Cardiac fibroblast (primary cell): ENCODE data around the gene APOA4.
A peak's percentile ranks its signal among the peaks of the same experiment; 100 is the strongest.

Experiments used
- DNase-seq, 2 donors: peaks; one replicate each; pipeline versions ENCODE4 v3.0.0 to v3.0.0-alpha.2; 2010; ENCODE audit warnings: low read depth in 2 of 2
- H3K4me3 ChIP-seq, 2 donors: replicated peaks in 1 of 2; 1 replicate in 1 of 2; 2 replicates in 1 of 2; pipeline ENCODE4 v1.5.1; 2011; ENCODE audit warnings: low read depth in 2 of 2, low read length in 2 of 2, mild to moderate bottlenecking in 2 of 2, moderate library complexity in 1 of 2
- TF ChIP-seq, protein P1 (sequence below): IDR thresholded peaks from one replicate; pipeline ENCODE4 v1.5.1; 2011; ENCODE audit warnings: low read depth, mild to moderate bottlenecking, low read length, inconsistent platforms

The APOA4 gene

GRCh38 chr11:116823031-116823843, at the start of gene APOA4:
TSS of gene APOA4 (minus strand) at chr11:116823304. CDS start at chr11:116823191, 113 bp downstream.
- TF ChIP-seq, protein P1, sequence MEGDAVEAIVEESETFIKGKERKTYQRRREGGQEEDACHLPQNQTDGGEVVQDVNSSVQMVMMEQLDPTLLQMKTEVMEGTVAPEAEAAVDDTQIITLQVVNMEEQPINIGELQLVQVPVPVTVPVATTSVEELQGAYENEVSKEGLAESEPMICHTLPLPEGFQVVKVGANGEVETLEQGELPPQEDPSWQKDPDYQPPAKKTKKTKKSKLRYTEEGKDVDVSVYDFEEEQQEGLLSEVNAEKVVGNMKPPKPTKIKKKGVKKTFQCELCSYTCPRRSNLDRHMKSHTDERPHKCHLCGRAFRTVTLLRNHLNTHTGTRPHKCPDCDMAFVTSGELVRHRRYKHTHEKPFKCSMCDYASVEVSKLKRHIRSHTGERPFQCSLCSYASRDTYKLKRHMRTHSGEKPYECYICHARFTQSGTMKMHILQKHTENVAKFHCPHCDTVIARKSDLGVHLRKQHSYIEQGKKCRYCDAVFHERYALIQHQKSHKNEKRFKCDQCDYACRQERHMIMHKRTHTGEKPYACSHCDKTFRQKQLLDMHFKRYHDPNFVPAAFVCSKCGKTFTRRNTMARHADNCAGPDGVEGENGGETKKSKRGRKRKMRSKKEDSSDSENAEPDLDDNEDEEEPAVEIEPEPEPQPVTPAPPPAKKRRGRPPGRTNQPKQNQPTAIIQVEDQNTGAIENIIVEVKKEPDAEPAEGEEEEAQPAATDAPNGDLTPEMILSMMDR = no peak
- no peak for DNase-seq
- H3K4me3 ChIP-seq = no peak within 1 kb of the TSS

- H3K4me3 ChIP-seq = no peak overlapping the region
- TF ChIP-seq, protein P1 = no peak
- DNase-seq = peak; percentile 76 to 92
Observed at GRCh38 chr11:116871248-116871647, 48.1 kb upstream of the APOA4 start.

DNA sequence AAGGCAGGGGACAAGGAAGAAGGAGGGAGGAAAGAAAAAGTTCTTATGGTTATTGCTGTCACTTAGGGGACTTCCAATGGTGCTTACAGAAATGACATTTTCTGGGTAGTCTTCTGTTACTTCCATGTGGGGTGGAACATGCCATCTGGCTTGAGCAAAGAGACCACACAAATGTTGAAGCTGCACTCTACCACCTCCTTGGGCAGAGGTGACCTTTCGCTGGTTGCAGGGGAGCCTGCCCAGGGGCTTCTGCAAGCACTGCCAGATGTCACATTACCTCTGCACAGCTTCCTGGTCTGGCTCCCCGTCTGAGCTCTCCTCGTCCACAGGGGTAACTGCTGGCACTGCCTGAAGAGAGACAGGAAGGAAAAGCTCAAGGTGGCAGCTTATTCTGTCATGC, 47.0 kb upstream of the APOA4 start:
- DNase-seq = no peak
- no peak overlapping the region for H3K4me3 ChIP-seq
- TF ChIP-seq, protein P1 = no peak

DNA sequence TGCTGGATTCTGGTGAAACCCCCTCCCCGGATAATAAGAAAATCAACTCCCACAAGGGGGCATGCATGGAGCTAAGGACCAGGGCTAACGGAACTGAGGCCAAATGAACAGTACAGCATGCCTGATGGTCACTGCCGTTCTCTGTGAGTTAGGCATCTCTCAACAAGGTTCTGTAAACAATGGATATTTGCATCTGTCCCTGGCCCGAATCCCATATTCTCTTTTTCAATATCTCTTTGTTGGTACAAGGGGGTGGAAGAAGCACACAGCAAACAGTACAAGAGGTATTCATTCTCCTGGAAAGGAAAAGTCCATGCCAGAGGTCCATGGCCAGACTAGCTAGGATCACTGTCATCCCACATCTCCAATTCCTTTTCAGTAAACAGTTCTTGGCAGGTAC, 46.5 kb upstream of the APOA4 start:
- no peak overlapping the region for H3K4me3 ChIP-seq
- TF ChIP-seq, protein P1 = no peak
- no peak for DNase-seq

- TF ChIP-seq, protein P1 = no peak
- H3K4me3 ChIP-seq = no peak overlapping the region
- no peak for DNase-seq
Observed at GRCh38 chr11:116868066-116868465, 45.0 kb upstream of the APOA4 start.

DNA sequence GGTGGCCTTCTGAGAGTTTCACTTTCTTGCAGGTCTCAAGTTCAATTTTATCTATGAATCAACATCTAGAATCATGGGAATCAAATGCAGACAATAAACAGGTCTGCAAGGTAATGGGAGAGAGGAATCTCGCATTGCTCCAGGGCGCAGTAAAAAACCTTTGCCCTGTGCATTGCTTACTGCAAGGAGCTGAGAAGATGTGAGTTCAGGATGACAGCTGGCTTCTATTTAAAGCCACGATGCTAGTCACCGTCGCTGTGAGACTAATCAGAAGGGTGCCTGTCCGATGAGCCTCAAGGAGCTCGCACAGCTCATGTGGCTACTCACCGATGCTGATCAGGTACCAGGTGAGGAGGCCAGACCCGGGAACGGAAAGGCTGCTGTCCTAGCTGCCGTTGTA, 44.5 kb upstream of the APOA4 start:
- DNase-seq = no peak

More for the DNA sequence above, 44.5 kb upstream of the APOA4 start:
- H3K4me3 ChIP-seq = no peak overlapping the region
- TF ChIP-seq, protein P1 = no peak
